IPS-20b (cell line): ENCODE measurements around the gene ZNF10.

Experiments used
- H3K27ac ChIP-seq: one replicate; pipeline ENCODE4 v1.5.1; 2013; ENCODE audit warnings: low read length
- H3K27me3 ChIP-seq: 2 replicates; pipeline ENCODE4 v1.6.1; 2013; ENCODE audit warnings: mild to moderate bottlenecking, low read length, inconsistent platforms; ENCODE audit not compliant: insufficient read depth
- H3K36me3 ChIP-seq: 2 replicates; pipeline ENCODE4 v1.6.1; 2013; ENCODE audit warnings: low read depth, mild to moderate bottlenecking, inconsistent platforms, low read length, moderate library complexity; ENCODE audit not compliant: insufficient read depth
- H3K4me1 ChIP-seq: 2 replicates; pipeline ENCODE4 v1.6.1; 2013; ENCODE audit warnings: mild to moderate bottlenecking, control low read depth, inconsistent platforms, low read length, moderate library complexity; ENCODE audit not compliant: insufficient read depth
- H3K4me3 ChIP-seq: 2 replicates; pipeline ENCODE4 v1.5.1; 2013; ENCODE audit warnings: mild to moderate bottlenecking, low read length, inconsistent platforms
- H3K9ac ChIP-seq: 2 replicates; pipeline ENCODE4 v1.6.1; 2013; ENCODE audit warnings: low read depth, mild to moderate bottlenecking, inconsistent platforms, low read length, moderate library complexity
- H3K9me3 ChIP-seq: 2 replicates; pipeline ENCODE4 v1.6.1; 2013; ENCODE audit warnings: mild to moderate bottlenecking, low read depth, low read length, inconsistent platforms; ENCODE audit not compliant: insufficient read depth

The ZNF10 gene

DNA sequence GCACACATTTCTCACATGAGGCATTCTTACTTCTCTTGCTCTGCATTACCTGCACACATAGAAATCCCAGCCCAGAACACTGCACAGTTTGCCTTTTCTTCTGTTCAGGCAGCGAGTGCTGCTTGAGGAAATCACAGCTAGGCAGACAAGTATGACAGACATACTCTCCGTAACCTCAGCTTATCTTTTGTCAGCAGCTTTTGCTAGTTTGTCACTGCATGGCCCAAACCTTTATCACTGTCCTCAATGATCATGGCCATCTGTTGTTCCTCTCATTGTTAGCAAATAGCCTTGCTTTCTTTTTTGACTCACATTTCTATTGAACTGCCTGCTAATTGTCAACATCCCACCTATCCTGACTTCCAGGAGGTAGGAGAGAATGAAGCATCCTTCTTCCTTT is 5.3 kb downstream of the ZNF10 start:
- peaks cover 88% of the 10 kb centered on the region for H3K9me3 ChIP-seq

DNA sequence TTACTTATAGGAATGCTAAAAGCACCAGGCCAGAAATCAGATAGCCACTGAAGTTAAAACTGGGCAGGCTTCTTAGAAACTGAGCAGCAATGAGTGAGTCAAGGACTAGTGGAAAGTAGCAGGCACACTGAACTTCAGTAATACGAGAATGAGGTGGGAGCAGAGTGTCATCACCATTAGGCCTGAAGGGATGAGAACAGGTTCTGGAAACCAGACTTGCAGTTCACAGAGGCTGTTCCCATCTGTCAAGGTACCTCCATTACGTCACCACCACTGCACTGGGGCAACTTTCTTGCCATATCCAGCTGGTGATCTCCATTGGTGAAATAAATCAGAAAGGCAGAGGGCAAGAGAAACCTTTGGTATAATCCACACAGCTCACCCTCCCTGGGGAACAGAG is 15.6 kb downstream of the ZNF10 start:
- Histone ChIP-seq H3K27me3 (no peaks in the 10 kb centered on the region), H3K4me3 (no peak overlapping the region), H3K4me1 (no peaks in the 10 kb centered on the region), H3K9me3 (peaks cover 91% of the 10 kb centered on the region), H3K27ac (no peak overlapping the region), H3K9ac (no peak overlapping the region), H3K36me3 (peaks cover 79% of the 10 kb centered on the region)

More for the DNA sequence above, 5.3 kb downstream of the ZNF10 start:
- Histone ChIP-seq H3K27me3 (no peaks in the 10 kb centered on the region), H3K4me1 (no peaks in the 10 kb centered on the region), H3K36me3 (peaks cover 71% of the 10 kb centered on the region), H3K4me3 (no peak overlapping the region), H3K27ac (no peak overlapping the region), H3K9ac (no peak overlapping the region)

DNA sequence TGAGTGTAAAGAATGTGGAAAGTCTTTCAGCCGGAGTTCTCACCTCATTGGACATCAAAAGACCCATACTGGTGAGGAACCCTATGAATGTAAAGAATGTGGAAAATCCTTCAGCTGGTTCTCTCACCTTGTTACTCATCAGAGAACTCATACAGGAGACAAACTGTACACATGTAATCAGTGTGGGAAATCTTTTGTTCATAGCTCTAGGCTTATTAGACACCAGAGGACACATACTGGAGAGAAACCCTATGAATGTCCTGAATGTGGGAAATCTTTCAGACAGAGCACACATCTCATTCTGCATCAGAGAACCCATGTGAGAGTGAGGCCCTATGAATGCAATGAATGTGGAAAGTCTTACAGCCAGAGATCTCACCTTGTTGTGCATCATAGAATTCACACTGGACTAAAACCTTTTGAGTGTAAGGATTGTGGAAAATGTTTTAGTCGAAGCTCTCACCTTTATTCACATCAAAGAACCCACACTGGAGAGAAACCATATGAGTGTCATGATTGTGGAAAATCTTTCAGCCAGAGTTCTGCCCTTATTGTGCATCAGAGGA is 25.8 kb downstream of the ZNF10 start:
- Histone ChIP-seq H3K4me1 (no peaks in the 10 kb centered on the region), H3K27me3 (no peaks in the 10 kb centered on the region), H3K9ac (no peak overlapping the region), H3K27ac (no peak overlapping the region), H3K4me3 (peak overlapping the region; percentile 44), H3K36me3 (peaks cover 76% of the 10 kb centered on the region), H3K9me3 (peaks cover 99% of the 10 kb centered on the region)

DNA sequence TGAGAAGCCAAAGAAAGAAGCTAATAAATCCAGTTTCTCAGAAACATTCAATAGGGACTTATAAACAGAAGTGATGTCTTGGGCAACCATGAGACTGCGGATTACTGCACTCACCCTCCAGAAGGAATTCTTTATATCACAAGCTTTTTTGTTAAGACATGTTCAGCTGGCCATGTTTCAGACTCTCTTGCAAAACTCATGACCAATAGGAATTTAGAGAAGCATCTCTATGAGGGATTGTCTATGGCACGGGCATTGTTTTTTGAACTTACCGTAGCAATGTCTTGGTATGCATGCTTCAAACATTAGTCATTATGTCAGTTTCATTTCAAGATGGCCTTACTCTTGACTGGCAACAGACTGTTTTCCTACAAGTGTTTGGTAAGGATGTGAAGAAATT is 35.3 kb downstream of the ZNF10 start:
- Histone ChIP-seq H3K9me3 (peaks cover 84% of the 10 kb centered on the region), H3K36me3 (no peaks in the 10 kb centered on the region), H3K27ac (no peak overlapping the region), H3K4me3 (no peak overlapping the region), H3K4me1 (no peaks in the 10 kb centered on the region), H3K9ac (no peak overlapping the region), H3K27me3 (no peaks in the 10 kb centered on the region)

DNA sequence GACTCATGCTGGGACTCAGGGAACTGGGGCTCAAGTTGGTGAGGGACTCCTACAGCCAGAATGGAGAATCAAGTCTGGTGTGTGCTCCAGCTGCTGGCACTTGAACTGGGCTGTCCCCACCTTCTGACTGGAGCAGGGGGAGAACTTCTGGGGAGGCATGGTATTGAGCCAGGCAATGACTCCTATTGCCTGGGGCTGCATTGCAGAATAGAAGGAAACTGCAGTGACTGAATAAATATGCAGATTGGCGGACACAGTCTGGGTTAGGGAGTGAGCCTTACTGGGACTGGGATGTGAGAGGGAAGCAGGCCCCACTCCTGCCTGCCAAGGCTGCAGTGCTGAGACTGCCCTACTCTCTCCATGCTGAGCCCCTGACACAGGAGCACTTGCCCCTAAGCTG is 42.1 kb downstream of the ZNF10 start:
- no peak overlapping the region for H3K27ac ChIP-seq
- H3K4me3 ChIP-seq, result no peak overlapping the region
- H3K9me3 ChIP-seq, result peaks cover 89% of the 10 kb centered on the region
- no peaks in the 10 kb centered on the region for H3K27me3 ChIP-seq
- no peaks in the 10 kb centered on the region for H3K4me1 ChIP-seq
- no peak overlapping the region for H3K9ac ChIP-seq
- H3K36me3 ChIP-seq, result no peaks in the 10 kb centered on the region

DNA sequence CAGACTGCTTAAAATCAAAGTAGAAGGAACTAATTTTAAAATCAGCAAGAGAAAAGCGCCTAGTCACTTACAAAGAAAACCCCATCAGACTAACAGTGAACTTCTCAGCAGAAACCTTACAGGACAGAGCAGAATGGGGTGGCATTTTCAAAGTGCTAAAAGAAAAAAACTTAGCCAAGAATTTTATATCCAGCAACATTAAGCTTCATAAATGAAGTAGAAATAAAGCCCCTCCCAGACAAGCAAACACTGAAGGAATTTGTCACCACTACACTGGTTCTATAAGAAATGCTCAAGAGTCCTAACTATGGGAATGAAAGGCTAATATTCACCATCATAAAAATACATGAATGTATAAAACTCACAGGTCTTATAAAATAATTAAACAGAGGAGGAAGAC is 44.5 kb downstream of the ZNF10 start:
- H3K27ac ChIP-seq, result no peak overlapping the region
- H3K27me3 ChIP-seq, result no peaks in the 10 kb centered on the region
- H3K4me1 ChIP-seq, result no peaks in the 10 kb centered on the region
- no peaks in the 10 kb centered on the region for H3K36me3 ChIP-seq
- no peak overlapping the region for H3K9ac ChIP-seq
- H3K4me3 ChIP-seq, result no peak overlapping the region
- peaks cover 86% of the 10 kb centered on the region for H3K9me3 ChIP-seq

DNA sequence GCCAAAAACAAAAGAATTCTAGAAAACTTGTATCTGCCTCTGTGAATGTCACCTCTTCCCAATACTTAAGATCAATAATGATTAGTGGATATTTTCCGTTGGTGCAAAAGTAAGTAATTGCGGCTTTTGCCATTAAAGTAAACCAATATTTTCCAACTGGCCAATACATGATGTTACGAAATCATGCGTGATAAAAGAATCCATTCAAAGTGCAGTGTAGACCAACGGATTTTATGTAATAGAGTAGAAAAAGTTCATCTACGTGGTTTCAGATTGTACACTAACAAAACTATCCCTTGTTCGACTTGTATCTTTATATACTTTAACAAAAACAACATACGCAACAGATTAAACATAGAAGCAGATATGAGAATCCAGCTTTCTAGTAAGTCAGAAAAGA is 50.2 kb downstream of the ZNF10 start:
- Histone ChIP-seq H3K4me1 (peaks cover 4% of the 10 kb centered on the region; the same call in 1 of the 2 replicates), H3K27ac (no peak overlapping the region), H3K36me3 (peaks cover 34% of the 10 kb centered on the region), H3K9ac (no peak overlapping the region), H3K4me3 (peak overlapping the region; percentile 98; the same call in 1 of the 2 replicates), H3K27me3 (no peaks in the 10 kb centered on the region), H3K9me3 (peaks cover 80% of the 10 kb centered on the region)

DNA sequence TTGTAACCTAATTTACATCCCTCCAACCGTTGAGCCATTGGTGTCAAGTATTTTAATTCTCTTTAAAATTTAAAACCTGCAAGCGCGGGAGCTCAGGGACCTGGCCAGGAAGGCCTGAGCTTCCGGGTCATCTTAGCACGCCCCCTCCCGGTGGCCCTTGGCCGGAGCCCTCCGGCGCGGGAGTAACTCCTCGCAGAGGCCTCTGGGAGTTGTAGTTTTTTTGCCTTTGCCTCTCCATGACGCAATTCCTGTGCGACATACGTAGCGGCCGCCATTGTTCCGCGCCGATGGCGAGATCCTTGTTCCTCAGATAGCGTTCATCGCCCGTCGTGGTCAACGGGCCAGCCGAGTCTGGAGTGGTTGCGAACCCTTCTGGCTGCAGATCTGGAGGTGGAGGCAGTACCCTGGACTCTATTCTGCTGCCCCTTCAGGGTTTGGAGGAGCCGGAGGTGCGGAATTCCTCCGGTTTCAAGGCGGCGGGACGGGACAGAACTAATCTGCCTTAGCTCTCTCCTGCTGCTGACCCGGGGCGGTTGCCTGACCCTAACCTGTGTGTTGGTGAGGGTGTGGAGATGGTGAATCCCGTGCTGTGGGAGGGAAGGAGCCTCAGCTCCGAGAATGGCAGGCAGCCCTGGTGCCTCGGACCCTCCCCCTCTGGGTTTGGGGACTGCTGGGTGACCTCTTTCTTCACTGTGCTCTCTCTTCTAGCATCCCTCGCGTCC is 51.0 kb downstream of the ZNF10 start, which contains the start of gene ZNF268:
ZNF268 (plus strand) TSS at position 258 of the 722 bp plus-strand sequence. CDS start 503 bp downstream, outside the sequence.
- Histone ChIP-seq H3K4me1 (peaks cover 4% of the 10 kb centered on the region; the same call in 1 of the 2 replicates), H3K27ac (no peak within 1 kb of the TSS)

DNA sequence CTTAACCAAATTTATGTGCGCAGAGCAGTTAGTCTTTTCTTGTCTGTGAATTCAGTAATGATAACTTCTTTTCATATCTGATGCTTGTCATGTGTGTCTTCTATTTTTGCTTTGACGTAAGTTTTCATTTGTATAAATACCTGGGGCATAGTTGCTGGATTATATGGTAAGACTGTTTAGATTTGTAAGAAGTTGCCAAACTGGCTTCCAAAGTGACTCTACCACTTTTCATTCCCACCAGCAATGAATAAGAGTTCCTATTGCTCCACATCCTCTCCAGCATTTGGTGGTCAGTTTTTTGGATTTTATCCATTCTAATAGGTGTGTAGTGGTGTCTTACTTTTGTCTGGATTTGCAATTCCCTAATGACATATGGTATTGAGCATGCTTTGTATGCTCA is 59.7 kb downstream of the ZNF10 start:
- H3K27me3 ChIP-seq, result no peaks in the 10 kb centered on the region
- peaks cover 100% of the 10 kb centered on the region for H3K9me3 ChIP-seq
- no peaks in the 10 kb centered on the region for H3K4me1 ChIP-seq
- H3K9ac ChIP-seq, result no peak overlapping the region
- no peak overlapping the region for H3K27ac ChIP-seq
- H3K4me3 ChIP-seq, result no peak overlapping the region; the same call in 1 of the 2 replicates
- H3K36me3 ChIP-seq, result peaks cover 100% of the 10 kb centered on the region

More for the DNA sequence above, 51.0 kb downstream of the ZNF10 start, which contains the start of gene ZNF268:
- Histone ChIP-seq H3K4me3 (peak within 1 kb of the TSS; percentile 98), H3K9ac (peak within 1 kb of the TSS; percentile 96), H3K27me3 (no peaks in the 10 kb centered on the region), H3K36me3 (peaks cover 42% of the 10 kb centered on the region), H3K9me3 (peaks cover 81% of the 10 kb centered on the region)

DNA sequence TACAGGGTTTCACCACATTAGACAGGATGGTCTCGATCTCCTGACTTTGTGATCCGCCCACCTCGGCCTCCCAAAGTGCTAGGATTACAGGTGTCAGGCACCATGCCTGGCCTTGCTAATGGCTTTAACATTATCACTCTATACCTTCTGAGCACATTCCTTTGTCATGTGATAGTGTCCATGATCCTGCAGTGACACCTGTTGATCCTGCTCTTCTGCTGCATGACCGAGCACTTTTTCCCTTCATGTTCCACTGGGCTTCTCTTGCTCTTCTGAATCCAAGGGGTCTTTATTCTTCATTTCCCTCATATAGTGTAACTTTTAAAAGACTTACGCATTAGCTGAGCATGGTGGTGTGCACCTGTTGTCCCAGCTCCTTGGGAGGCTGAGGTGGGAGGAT is 62.4 kb downstream of the ZNF10 start:
- Histone ChIP-seq H3K9me3 (peaks cover 88% of the 10 kb centered on the region), H3K9ac (no peak overlapping the region), H3K36me3 (peaks cover 86% of the 10 kb centered on the region), H3K4me3 (no peak overlapping the region), H3K27ac (no peak overlapping the region), H3K27me3 (no peaks in the 10 kb centered on the region), H3K4me1 (no peaks in the 10 kb centered on the region)

DNA sequence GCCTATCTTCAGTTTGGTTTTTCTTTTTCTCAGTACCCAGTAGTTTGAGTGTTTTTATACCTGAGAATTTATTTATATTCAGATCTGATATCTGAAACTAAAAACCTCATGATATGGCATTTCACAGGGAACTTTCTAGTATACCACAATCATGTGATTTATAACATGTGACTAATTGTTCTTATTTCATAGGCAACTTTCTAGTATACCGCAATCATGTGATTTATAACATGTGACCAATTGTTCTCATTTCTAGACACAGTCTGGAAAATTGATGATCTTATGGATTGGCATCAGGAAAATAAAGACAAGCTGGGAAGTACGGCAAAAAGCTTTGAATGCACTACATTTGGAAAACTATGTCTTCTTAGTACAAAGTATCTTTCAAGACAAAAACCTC is 71.5 kb downstream of the ZNF10 start:
- peak overlapping the region; percentile 37; the same call in 1 of the 2 replicates for H3K4me3 ChIP-seq

More for the DNA sequence above, 71.5 kb downstream of the ZNF10 start:
- no peaks in the 10 kb centered on the region for H3K4me1 ChIP-seq
- H3K36me3 ChIP-seq, result peaks cover 60% of the 10 kb centered on the region
- H3K9me3 ChIP-seq, result peaks cover 66% of the 10 kb centered on the region
- H3K27ac ChIP-seq, result no peak overlapping the region
- H3K27me3 ChIP-seq, result no peaks in the 10 kb centered on the region
- no peak overlapping the region for H3K9ac ChIP-seq
